Measurements from ENCODE around the gene WIPI1.

GRCh38 chr17:68449021-68449739 lies 8.1 kb downstream of the WIPI1 start:
- TF ChIP-seq POLR2A (IDR thresholded peaks at IDR 0.05; ENCODE audit: low read length) (no peak), GATA1 (IDR thresholded peaks at IDR 0.05; ENCODE audit: low read depth, low read length) (no peak)
